GF-D8 (cell line): Measurements from ENCODE around the gene YWHAH.

Experiments used
- DNase-seq: peaks from one replicate; lab custom pipeline; 2025; lab: John Stamatoyannopoulos, UW

YWHAH gene

GRCh38 chr22:31923136-31923535, 21.2 kb upstream of the YWHAH start:
- DNase-seq = peak; percentile 17

- DNase-seq = no peak
These were observed 20.6 kb upstream of the YWHAH start for GRCh38 chr22:31923747-31924146.

- no peak for DNase-seq
These were observed 19.3 kb upstream of the YWHAH start for GRCh38 chr22:31925056-31925455.

- no peak for DNase-seq
These were observed 18.3 kb upstream of the YWHAH start for GRCh38 chr22:31926024-31926423.

GRCh38 chr22:31926969-31927368, 17.4 kb upstream of the YWHAH start:
- no peak for DNase-seq

GRCh38 chr22:31927562-31927961, 16.8 kb upstream of the YWHAH start:
- DNase-seq = no peak

- DNase-seq = no peak
These were observed 15.0 kb upstream of the YWHAH start for GRCh38 chr22:31929167-31929930.

GRCh38 chr22:31932863-31933262, 11.5 kb upstream of the YWHAH start:
- no peak for DNase-seq

GRCh38 chr22:31933406-31933805, 10.9 kb upstream of the YWHAH start:
- no peak for DNase-seq

GRCh38 chr22:31933816-31934482, 10.4 kb upstream of the YWHAH start:
- no peak for DNase-seq

- DNase-seq = no peak
These were observed 8.2 kb upstream of the YWHAH start for GRCh38 chr22:31935961-31936635.

- no peak for DNase-seq
These were observed 7.0 kb upstream of the YWHAH start for GRCh38 chr22:31937341-31937740.

- no peak for DNase-seq
These were observed 6.0 kb upstream of the YWHAH start for GRCh38 chr22:31938296-31938695.

- no peak for DNase-seq
These were observed 3.8 kb upstream of the YWHAH start for GRCh38 chr22:31940506-31940905.

GRCh38 chr22:31942091-31942490, 2.2 kb upstream of the YWHAH start:
- DNase-seq = no peak

- DNase-seq = no peak
These were observed 943 bp upstream of the YWHAH start for GRCh38 chr22:31943206-31943977.

- no peak for DNase-seq
These were observed 536 bp downstream of the YWHAH start for GRCh38 chr22:31944700-31945442.

GRCh38 chr22:31945443-31945855, 1.1 kb downstream of the YWHAH start:
- DNase-seq = no peak

GRCh38 chr22:31945971-31946680, 1.8 kb downstream of the YWHAH start:
- DNase-seq = peak; percentile 12

GRCh38 chr22:31947296-31947695, 3.0 kb downstream of the YWHAH start:
- DNase-seq = peak; percentile 38

- DNase-seq = no peak
These were observed 3.7 kb downstream of the YWHAH start for GRCh38 chr22:31948002-31948401.
